Measurements from ENCODE around the gene PDE8A.

The PDE8A gene

GRCh38 chr15:84981711-84982300 lies at the start of gene PDE8A:
TSS of gene PDE8A (plus strand) at chr15:84981856. CDS start at chr15:84982163, 307 bp downstream.
- DNase-seq (ENCODE audit: low read depth, low spot score), result no peak

- DNase-seq (ENCODE audit: low read depth, low spot score), result no peak
Observed at GRCh38 chr15:84934942-84935729, 46.5 kb upstream of the PDE8A start.

GRCh38 chr15:84937144-84937543 lies 44.5 kb upstream of the PDE8A start:
- no peak for DNase-seq (ENCODE audit: low read depth, low spot score)

GRCh38 chr15:84938726-84939125 lies 42.9 kb upstream of the PDE8A start:
- no peak for DNase-seq (ENCODE audit: low read depth, low spot score)

- no peak for DNase-seq (ENCODE audit: low read depth, low spot score)
Observed at GRCh38 chr15:84940399-84940798, 41.3 kb upstream of the PDE8A start.

GRCh38 chr15:84942456-84942855 lies 39.2 kb upstream of the PDE8A start:
- no peak for DNase-seq (ENCODE audit: low read depth, low spot score)

GRCh38 chr15:84944311-84944710 lies 37.3 kb upstream of the PDE8A start:
- no peak for DNase-seq (ENCODE audit: low read depth, low spot score)

GRCh38 chr15:84944861-84945260 lies 36.8 kb upstream of the PDE8A start:
- DNase-seq (ENCODE audit: low read depth, low spot score), result no peak

- no peak for DNase-seq (ENCODE audit: low read depth, low spot score)
Observed at GRCh38 chr15:84946772-84947489, 34.7 kb upstream of the PDE8A start.

GRCh38 chr15:84947947-84948830 lies 33.5 kb upstream of the PDE8A start:
- peak; percentile 36 for DNase-seq (ENCODE audit: low read depth, low spot score)

GRCh38 chr15:84949043-84949442 lies 32.6 kb upstream of the PDE8A start:
- no peak for DNase-seq (ENCODE audit: low read depth, low spot score)

- no peak for DNase-seq (ENCODE audit: low read depth, low spot score)
Observed at GRCh38 chr15:84949845-84950569, 31.6 kb upstream of the PDE8A start.

- no peak for DNase-seq (ENCODE audit: low read depth, low spot score)
Observed at GRCh38 chr15:84950570-84951111, 31.0 kb upstream of the PDE8A start.

- no peak for DNase-seq (ENCODE audit: low read depth, low spot score)
Observed at GRCh38 chr15:84951736-84952135, 29.9 kb upstream of the PDE8A start.

- DNase-seq (ENCODE audit: low read depth, low spot score), result no peak
Observed at GRCh38 chr15:84953136-84953535, 28.5 kb upstream of the PDE8A start.

GRCh38 chr15:84953726-84954125 lies 27.9 kb upstream of the PDE8A start:
- no peak for DNase-seq (ENCODE audit: low read depth, low spot score)

GRCh38 chr15:84955089-84955848 lies 26.4 kb upstream of the PDE8A start:
- peak; percentile 51 for DNase-seq (ENCODE audit: low read depth, low spot score)

- no peak for DNase-seq (ENCODE audit: low read depth, low spot score)
Observed at GRCh38 chr15:84956199-84956598, 25.5 kb upstream of the PDE8A start.

- DNase-seq (ENCODE audit: low read depth, low spot score), result no peak
Observed at GRCh38 chr15:84960391-84961113, 21.1 kb upstream of the PDE8A start.

Measured in smooth muscle cell of the brain vasculature (primary cell).